ENCODE data around the gene SHOX.

GRCh38 chrX:633985-634958 is 3.7 kb downstream of the SHOX start:
- TF ChIP-seq CTCF (conservative IDR thresholded peaks at IDR 0.05 in 1 of 2, IDR thresholded peaks at IDR 0.05 in 1 of 2; ENCODE audit: low read depth in 1 of 2, low read length in 2 of 2) = no peak
- TF ChIP-seq EZH2 (IDR thresholded peaks at IDR 0.05; ENCODE audit: low read length, missing control alignments) = no peak

All from fibroblast of lung (primary cell).